Activated CD8-positive, alpha-beta memory T cell treated with anti-CD3 and anti-CD28 coated beads, Interleukin-2, amount 50 U/mL, for 48 hours (primary cell): ENCODE measurements around the gene TMEM109.

Experiments used
- DNase-seq: peaks from one replicate; pipeline ENCODE4 v3.0.0-alpha.2; 2020

TMEM109 gene

GRCh38 chr11:60972182-60973030 is 58.4 kb downstream of the TMEM109 start:
- no peak for DNase-seq
